GM18909 (cell line): ENCODE measurements around the gene KHDC3L.
A peak's percentile ranks its signal among the peaks of the same experiment; 100 is the strongest.

Source experiments
- ATAC-seq: cut with Tn5 transposase; IDR thresholded peaks from one replicate; pipeline ENCODE4 v1.9.1; 2021; ENCODE audit warnings: mild to moderate bottlenecking; ENCODE audit not compliant: unreplicated experiment, poor library complexity

KHDC3L gene, protein sequence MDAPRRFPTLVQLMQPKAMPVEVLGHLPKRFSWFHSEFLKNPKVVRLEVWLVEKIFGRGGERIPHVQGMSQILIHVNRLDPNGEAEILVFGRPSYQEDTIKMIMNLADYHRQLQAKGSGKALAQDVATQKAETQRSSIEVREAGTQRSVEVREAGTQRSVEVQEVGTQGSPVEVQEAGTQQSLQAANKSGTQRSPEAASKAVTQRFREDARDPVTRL

GRCh38 chr6:73362358-73362757 is at the start of gene KHDC3L:
Gene KHDC3L, plus strand, starts transcription at chr6:73362658. Its CDS starts 72 bp downstream, at chr6:73362730.
- ATAC-seq, result no peak

- no peak for ATAC-seq
These were observed 47.6 kb upstream of the KHDC3L start for GRCh38 chr6:73314577-73315492.

GRCh38 chr6:73323323-73323722 is 39.1 kb upstream of the KHDC3L start:
- ATAC-seq, result no peak

- no peak for ATAC-seq
These were observed 36.8 kb upstream of the KHDC3L start for GRCh38 chr6:73325656-73326055.

DNA sequence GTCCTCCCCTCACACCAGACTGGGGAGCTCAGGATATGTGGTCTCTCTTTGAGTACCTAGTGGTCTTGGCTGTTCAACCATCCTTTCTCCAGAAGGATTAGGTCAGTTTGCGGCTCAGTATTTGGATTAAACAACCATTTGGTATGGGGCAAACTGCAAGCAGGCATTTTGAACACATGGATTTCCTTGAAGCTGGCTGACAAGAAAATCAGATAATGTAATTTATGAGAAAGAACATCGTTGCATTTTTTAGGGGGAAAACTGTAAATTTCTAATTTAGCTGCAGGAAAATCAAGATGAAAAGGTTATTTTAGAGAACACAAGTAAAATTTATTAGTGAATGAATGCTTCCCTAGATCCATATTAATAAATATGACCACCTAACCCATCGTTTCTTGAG is 33.7 kb upstream of the KHDC3L start:
- ATAC-seq, result no peak

- ATAC-seq, result peak; percentile 58
These were observed 33.3 kb upstream of the KHDC3L start for GRCh38 chr6:73329201-73329600.

- ATAC-seq, result no peak
These were observed 23.1 kb upstream of the KHDC3L start for GRCh38 chr6:73339340-73339739.

- no peak for ATAC-seq
These were observed 22.4 kb upstream of the KHDC3L start for GRCh38 chr6:73340048-73340447.

- no peak for ATAC-seq
These were observed 21.1 kb upstream of the KHDC3L start for GRCh38 chr6:73341335-73341734.

- ATAC-seq, result no peak
These were observed 20.3 kb upstream of the KHDC3L start for GRCh38 chr6:73342174-73342573.

DNA sequence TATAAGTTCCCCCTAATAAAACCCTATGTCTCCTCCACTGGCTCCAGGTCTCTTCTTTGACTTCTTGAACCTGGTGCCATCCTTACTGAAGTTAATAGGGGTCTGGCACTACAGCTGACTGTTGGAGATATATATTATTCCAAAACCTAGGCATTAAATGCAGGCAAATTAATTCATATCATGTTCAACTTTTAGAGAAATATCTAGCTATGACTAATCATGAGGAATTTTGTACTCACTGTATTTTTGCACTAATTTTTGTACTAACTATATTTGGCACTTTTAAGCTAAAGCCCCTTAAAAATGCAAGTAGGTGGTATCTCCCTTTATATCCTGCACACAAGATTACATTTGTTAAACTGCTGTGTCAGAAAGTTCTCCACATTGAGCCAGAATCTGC is 19.3 kb upstream of the KHDC3L start:
- no peak for ATAC-seq

DNA sequence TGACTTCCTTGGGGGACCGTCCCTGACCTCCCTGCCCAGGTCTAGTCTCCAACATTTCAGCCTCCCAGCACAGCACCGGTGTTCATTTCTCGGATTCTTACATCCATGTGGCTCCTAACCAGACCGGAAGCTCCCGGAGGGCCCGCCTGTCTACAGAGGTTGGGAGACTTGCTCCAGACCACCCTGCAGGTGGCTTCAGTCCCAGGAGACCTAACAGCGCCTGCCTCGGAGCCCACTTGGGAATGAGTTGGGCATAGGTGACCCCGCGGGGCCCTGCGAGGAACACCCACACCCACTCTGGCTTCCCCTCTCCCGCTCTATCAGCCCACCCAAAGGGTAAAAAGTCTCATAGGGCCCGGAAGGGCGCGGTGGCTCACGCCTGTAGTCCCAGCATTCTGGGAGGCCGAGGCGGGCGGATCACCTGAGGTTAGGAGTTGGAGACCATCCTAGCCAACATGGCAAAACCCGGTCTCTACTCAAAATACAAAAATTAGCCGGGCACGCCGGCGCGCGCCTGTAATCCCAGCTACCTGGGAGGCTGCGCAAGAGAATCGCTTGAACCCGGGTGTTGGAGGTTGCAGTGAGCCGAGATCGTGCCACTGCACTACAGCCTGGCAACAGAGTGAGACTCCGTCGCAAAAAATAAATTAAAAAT is 13.8 kb upstream of the KHDC3L start:
- ATAC-seq, result no peak

GRCh38 chr6:73349311-73349710 is 13.1 kb upstream of the KHDC3L start:
- ATAC-seq, result no peak

- no peak for ATAC-seq
These were observed 8.5 kb upstream of the KHDC3L start, which contains the start of gene DPPA5 for GRCh38 chr6:73353636-73354593. Gene DPPA5, minus strand, starts transcription at chr6:73354276. Its CDS starts 51 bp downstream, at chr6:73354225.

GRCh38 chr6:73362869-73363536 is 545 bp downstream of the KHDC3L start:
- no peak for ATAC-seq

- no peak for ATAC-seq
These were observed 1.0 kb downstream of the KHDC3L start for GRCh38 chr6:73363537-73363875.

GRCh38 chr6:73364121-73364520 is 1.7 kb downstream of the KHDC3L start:
- no peak for ATAC-seq

DNA sequence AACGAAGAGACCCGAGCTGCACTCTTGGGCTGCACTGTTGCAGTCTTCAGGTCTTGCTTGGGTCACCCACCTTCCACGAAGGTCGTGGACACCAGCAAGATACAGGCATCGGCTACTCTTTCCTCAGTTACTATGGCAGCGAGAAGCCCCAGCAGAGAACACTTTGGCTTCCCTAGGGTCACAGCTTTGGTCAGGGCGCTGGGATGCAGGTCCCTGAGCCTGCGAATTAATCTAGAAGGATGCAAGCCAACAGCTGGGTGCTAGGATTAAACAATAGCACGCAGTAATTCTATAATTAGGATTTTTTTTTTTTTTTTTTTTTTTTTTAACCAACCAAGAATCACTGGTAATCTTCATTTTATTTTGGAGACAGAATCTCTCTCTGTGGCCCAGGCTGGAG is 2.1 kb downstream of the KHDC3L start:
- no peak for ATAC-seq

DNA sequence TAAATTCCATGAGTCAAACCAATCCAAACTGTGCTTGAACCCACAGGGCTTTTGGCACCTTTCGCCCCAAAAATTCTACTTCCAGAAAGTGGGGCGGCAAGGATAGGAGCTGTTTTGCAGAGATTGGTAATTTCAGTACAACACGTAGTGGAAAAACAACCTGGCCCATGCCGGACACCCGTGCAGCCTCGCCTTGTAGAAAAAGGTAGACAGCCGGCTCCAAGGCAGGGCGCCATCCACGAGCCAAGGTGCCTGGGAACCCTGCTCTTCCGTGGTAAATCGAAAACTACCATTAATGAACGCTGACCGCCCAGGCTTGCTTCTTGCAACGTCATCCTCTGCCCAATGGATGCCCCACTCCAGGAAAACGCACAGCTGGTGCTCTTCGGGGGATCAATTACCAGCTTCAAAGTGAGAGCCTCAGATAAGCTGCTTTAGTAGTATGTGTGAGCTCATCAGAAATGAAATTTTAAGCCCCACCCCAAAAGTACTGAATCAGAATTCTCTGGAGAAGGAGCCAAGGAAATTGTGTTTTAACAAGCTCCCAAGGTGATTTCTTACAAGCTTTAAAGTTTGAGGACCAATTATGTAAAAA is 5.4 kb downstream of the KHDC3L start:
- ATAC-seq, result no peak
